NCI-H2227 treated with DMSO at 0.1 percent for 48 hours (cell line): Measurements from ENCODE around the gene TM9SF2.
A peak's percentile ranks its signal among the peaks of the same experiment; 100 is the strongest.
"Not testable (repeated sequence)": the region's sequence is repeated elsewhere in the genome, so short reads cannot be mapped to it uniquely, and the experiment has no call there.

Source experiments
- DNase-seq: peaks from one replicate; lab custom pipeline; 2025; lab: John Stamatoyannopoulos, UW

The TM9SF2 gene

GRCh38 chr13:99501184-99501847, at the start of gene TM9SF2:
Gene TM9SF2 (plus strand): TSS chr13:99501472. CDS start chr13:99501607, 135 bp downstream.
- DNase-seq, result peak; percentile 95

GRCh38 chr13:99454518-99455183, 46.6 kb upstream of the TM9SF2 start:
- DNase-seq, result no peak

- DNase-seq, result no peak
Measured at GRCh38 chr13:99459099-99459850, 42.0 kb upstream of the TM9SF2 start.

GRCh38 chr13:99460802-99461201, 40.5 kb upstream of the TM9SF2 start:
- not testable (repeated sequence) for DNase-seq

GRCh38 chr13:99463646-99464397, 37.5 kb upstream of the TM9SF2 start:
- no peak for DNase-seq

GRCh38 chr13:99464441-99464949, 36.8 kb upstream of the TM9SF2 start:
- no peak for DNase-seq

- peak; percentile 39 for DNase-seq
Measured at GRCh38 chr13:99465454-99465853, 35.8 kb upstream of the TM9SF2 start.

GRCh38 chr13:99467764-99468163, 33.5 kb upstream of the TM9SF2 start:
- no peak for DNase-seq

- DNase-seq, result no peak
Measured at GRCh38 chr13:99469041-99469440, 32.2 kb upstream of the TM9SF2 start.

- no peak for DNase-seq
Measured at GRCh38 chr13:99470027-99470426, 31.2 kb upstream of the TM9SF2 start.

- no peak for DNase-seq
Measured at GRCh38 chr13:99471221-99472121, 29.8 kb upstream of the TM9SF2 start.

GRCh38 chr13:99472122-99472440, 29.2 kb upstream of the TM9SF2 start:
- no peak for DNase-seq

- DNase-seq, result no peak
Measured at GRCh38 chr13:99473515-99473914, 27.8 kb upstream of the TM9SF2 start.

- no peak for DNase-seq
Measured at GRCh38 chr13:99476648-99477047, 24.6 kb upstream of the TM9SF2 start.

GRCh38 chr13:99477493-99477892, 23.8 kb upstream of the TM9SF2 start:
- no peak for DNase-seq

GRCh38 chr13:99481366-99481765, 19.9 kb upstream of the TM9SF2 start:
- no peak for DNase-seq

- no peak for DNase-seq
Measured at GRCh38 chr13:99484473-99484872, 16.8 kb upstream of the TM9SF2 start.

GRCh38 chr13:99486996-99487395, 14.3 kb upstream of the TM9SF2 start:
- no peak for DNase-seq

- no peak for DNase-seq
Measured at GRCh38 chr13:99489028-99489427, 12.2 kb upstream of the TM9SF2 start.

GRCh38 chr13:99491750-99492149, 9.5 kb upstream of the TM9SF2 start:
- DNase-seq, result not testable (repeated sequence)
